Measurements from ENCODE around the gene RBM15. TPM values are rescaled to one million over a fixed set of nuclear protein-coding genes. Genes with fewer than 3 reads are reported as not detected.

Gene RBM15
- total and polyA plus RNA-seq, 2 donors (not counting 3 experiments of a cell fraction or from before 2014, with no cell fraction given), result 8.5 to 29.5 TPM

GRCh38 chr1:110343249-110343648 lies 4.1 kb downstream of the RBM15 start:
- TF ChIP-seq MYC (IDR thresholded peaks at IDR 0.05; ENCODE audit: low read depth, low read length) (no peak), JUN (IDR thresholded peaks at IDR 0.05; ENCODE audit: borderline replicate concordance, insufficient read depth, insufficient read length, low read depth) (no peak), GATA2 (IDR thresholded peaks at IDR 0.05; ENCODE audit: insufficient read depth, insufficient read length, low read depth, low read length) (no peak), FOS (IDR thresholded peaks at IDR 0.05; ENCODE audit: borderline replicate concordance, insufficient read depth, low read length) (no peak), POLR2AphosphoS5 (IDR thresholded peaks at IDR 0.05; ENCODE audit: insufficient read depth, low read depth, low read length) (no peak), CTCF (IDR thresholded peaks at IDR 0.05; ENCODE audit: extremely low read depth in 1 of 2, insufficient read depth in 1 of 2, low read depth in 1 of 2, low read length in 2 of 2) (no peak), MAX (IDR thresholded peaks at IDR 0.05; ENCODE audit: insufficient read depth, insufficient read length) (no peak), POLR2A (IDR thresholded peaks at IDR 0.05; ENCODE audit: low read depth, low read length) (no peak), EZH2 (IDR thresholded peaks at IDR 0.05; ENCODE audit: borderline replicate concordance, low read depth, low read length, severe bottlenecking) (no peak)
- intact Hi-C loops (cut with micrococcal nuclease), result no loop called here
- peaks cover 88% of the 10 kb centered on the region for H3K79me2 ChIP-seq (ENCODE audit: control insufficient read depth, insufficient read depth, low read length)
- ChIA-PET CTCF (no interaction called here), POLR2A (no interaction called here)
- no peaks in the 10 kb centered on the region for H3K9me3 ChIP-seq (replicated peaks; ENCODE audit: control insufficient read depth, insufficient read depth, low read length)
- H3K27ac ChIP-seq (ENCODE audit: insufficient read depth, low read depth, low read length), result no peak overlapping the region
- H4K20me1 ChIP-seq (replicated peaks; ENCODE audit: control insufficient read depth, extremely low read depth, insufficient read depth, low read length), result peaks cover 10% of the 10 kb centered on the region
- H3K4me2 ChIP-seq (ENCODE audit: insufficient read depth, low read length), result peak overlapping the region; percentile 77
- H3K4me3 ChIP-seq (replicated peaks in 1 of 3; ENCODE audit: insufficient read depth in 1 of 3, low read depth in 1 of 3, low read length in 3 of 3), result peak overlapping the region in 1 of 3 experiments; percentile 24
- BruUV-seq (replicated peaks), result no TSS peak
- no peaks in the 10 kb centered on the region for H3K9me1 ChIP-seq (replicated peaks; ENCODE audit: control insufficient read depth, extremely low read depth, insufficient read depth, low read length)
- H3K9ac ChIP-seq (replicated peaks; ENCODE audit: extremely low read depth, insufficient read depth, low read length), result no peak overlapping the region
- DNase-seq (ENCODE audit: low read depth, low spot score) (no peak), FAIRE-seq (no peak)
- no peaks in the 10 kb centered on the region for H3K27me3 ChIP-seq (ENCODE audit: control insufficient read depth in 2 of 2, insufficient read depth in 2 of 2, low read length in 2 of 2)
- peaks cover 10 to 12% of the 10 kb centered on the region in 2 experiments for H3K36me3 ChIP-seq (ENCODE audit: control insufficient read depth in 2 of 2, extremely low read depth in 1 of 2, insufficient read depth in 2 of 2, low read length in 2 of 2)
- no peak overlapping the region for H2AFZ ChIP-seq (ENCODE audit: low read depth, low read length)
- dilution Hi-C loops (cut with MboI; ENCODE audit: extremely low pct_ligation_motif_present, low sequenced_read_pairs), result no loop called here
- H3K4me1 ChIP-seq (ENCODE audit: control insufficient read depth, extremely low read depth, insufficient read depth, low read length), result peaks cover 33% of the 10 kb centered on the region

All from endothelial cell of umbilical vein (primary cell).